Neuron (in vitro differentiated cells): ENCODE data around the gene HIP1R.

Experiments
- H2AFZ ChIP-seq: one replicate; pipeline ENCODE4 v1.6.1; 2013; ENCODE audit warnings: low read depth, mild to moderate bottlenecking, inconsistent platforms, low read length, moderate library complexity
- H3K27me3 ChIP-seq: one replicate; pipeline ENCODE4 v1.6.1; 2013; ENCODE audit warnings: low read length; ENCODE audit not compliant: insufficient read depth
- H3K36me3 ChIP-seq: one replicate; pipeline ENCODE4 v1.6.1; 2013; ENCODE audit warnings: low read length; ENCODE audit not compliant: insufficient read depth
- H3K4me1 ChIP-seq: one replicate; pipeline ENCODE4 v1.6.1; 2013; ENCODE audit warnings: low read length; ENCODE audit not compliant: insufficient read depth
- H3K4me3 ChIP-seq: 2 replicates; pipeline ENCODE4 v1.5.1; 2013; ENCODE audit warnings: mild to moderate bottlenecking, low read length, moderate library complexity
- H3K9me3 ChIP-seq: one replicate; pipeline ENCODE4 v1.6.1; 2013; ENCODE audit warnings: low read length

Gene HIP1R

DNA sequence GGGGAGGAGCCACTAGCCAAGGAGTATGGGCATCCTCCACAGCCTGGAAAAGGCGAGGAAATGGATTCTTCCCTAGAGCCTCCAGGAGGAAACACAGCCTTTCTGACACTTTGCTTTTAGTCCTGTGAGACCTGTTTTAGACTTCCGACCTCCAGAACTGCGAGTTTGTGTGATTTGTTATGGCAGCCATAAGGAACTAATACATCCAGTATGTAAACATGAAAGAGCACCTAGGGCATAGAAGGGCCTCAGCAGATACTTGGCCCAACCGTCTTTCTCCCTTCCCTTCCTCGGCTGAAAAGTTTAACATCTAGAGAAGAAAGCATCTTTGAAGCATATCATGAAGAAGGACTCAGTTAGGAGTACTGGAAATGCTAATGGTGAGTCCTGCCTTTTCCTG is 3.6 kb downstream of the HIP1R start:
- H3K27me3 ChIP-seq: no peaks in the 10 kb centered on the region
- H3K4me3 ChIP-seq: no peak overlapping the region
- peaks cover 51% of the 10 kb centered on the region for H3K4me1 ChIP-seq
- no peaks in the 10 kb centered on the region for H3K9me3 ChIP-seq
- H3K36me3 ChIP-seq: peaks cover 2% of the 10 kb centered on the region
- H2AFZ ChIP-seq: no peak overlapping the region

DNA sequence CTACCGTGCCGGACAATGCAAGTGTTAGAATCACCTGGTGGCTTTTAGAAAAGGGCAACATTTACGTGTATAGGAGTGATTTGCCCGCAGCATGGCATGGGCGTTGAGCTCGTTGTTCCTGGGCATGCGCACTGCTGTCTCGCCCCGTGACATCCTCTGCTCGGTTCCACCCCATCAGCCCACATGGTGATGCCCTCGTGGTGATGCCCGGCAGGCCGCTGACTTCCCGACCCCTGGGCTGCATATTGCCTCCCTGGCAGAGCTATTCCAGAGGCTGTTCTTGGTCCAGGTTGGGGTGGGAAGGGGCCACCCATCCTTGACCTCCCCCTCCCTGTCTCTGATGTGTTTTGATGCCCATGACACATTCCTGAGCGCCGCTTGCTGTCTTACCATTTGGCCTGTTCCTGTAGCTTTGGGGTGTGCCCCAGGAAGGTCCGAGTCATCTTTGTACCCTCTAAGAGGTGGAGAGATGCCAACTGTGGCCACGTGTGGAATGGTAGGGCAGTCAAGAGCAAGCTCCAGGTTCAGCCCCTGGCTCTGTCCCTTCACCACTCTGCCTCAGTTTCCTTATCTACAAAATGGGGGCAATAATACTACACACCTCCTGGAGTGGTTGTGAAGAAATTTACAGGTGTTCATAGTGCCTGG is 4.8 kb downstream of the HIP1R start:
- Histone ChIP-seq H3K27me3 (no peaks in the 10 kb centered on the region), H3K9me3 (no peaks in the 10 kb centered on the region), H2AFZ (no peak overlapping the region), H3K4me1 (peaks cover 43% of the 10 kb centered on the region), H3K4me3 (no peak overlapping the region), H3K36me3 (peaks cover 2% of the 10 kb centered on the region)

DNA sequence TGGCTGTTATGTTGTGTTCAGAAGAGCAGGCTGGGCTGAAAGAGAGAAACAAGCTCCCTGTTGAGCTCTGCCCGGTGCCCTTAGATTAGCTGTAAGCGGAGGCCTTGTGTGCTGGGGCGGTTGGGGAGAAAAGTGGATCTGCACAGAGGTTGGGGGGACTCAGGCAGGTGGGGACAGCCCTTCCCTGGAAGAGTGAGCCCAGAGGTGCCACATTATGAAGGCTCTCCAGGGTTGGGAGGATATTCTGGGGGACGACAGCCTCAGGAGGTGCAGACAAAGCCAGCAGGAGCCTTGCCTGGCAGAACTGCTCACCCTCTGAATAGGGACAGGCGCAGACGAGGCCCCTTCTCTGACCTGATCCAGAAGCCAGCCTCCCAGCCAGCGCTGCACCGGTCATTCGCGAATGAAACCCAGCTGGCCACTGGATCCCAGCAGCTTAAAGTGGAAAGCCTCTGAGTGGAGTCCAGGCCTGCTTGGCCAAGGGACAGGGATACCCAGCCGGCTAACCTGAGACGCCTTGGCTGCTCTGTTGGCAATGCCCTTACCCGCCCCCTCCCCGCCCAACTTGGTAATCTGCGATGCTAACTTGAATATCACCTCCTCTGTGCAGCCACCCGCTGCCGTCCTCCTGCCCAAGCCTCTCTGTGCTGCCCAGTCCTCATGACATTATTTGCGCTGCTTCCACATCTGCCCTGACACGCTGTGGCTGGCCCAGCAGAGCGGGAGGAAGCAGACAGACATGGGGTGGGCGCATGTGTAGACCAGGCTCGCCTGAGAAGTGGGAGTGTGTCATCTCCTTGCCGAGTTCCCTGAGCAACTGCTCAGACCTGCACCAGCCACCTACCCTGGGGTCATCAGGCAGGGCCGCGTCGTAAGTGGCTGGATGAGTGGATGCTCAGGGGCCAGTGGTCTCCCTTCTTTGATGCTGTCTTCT is 5.6 kb downstream of the HIP1R start:
- Histone ChIP-seq H3K9me3 (no peaks in the 10 kb centered on the region), H3K4me1 (peaks cover 43% of the 10 kb centered on the region), H3K4me3 (no peak overlapping the region), H3K27me3 (no peaks in the 10 kb centered on the region), H3K36me3 (peaks cover 2% of the 10 kb centered on the region), H2AFZ (no peak overlapping the region)

DNA sequence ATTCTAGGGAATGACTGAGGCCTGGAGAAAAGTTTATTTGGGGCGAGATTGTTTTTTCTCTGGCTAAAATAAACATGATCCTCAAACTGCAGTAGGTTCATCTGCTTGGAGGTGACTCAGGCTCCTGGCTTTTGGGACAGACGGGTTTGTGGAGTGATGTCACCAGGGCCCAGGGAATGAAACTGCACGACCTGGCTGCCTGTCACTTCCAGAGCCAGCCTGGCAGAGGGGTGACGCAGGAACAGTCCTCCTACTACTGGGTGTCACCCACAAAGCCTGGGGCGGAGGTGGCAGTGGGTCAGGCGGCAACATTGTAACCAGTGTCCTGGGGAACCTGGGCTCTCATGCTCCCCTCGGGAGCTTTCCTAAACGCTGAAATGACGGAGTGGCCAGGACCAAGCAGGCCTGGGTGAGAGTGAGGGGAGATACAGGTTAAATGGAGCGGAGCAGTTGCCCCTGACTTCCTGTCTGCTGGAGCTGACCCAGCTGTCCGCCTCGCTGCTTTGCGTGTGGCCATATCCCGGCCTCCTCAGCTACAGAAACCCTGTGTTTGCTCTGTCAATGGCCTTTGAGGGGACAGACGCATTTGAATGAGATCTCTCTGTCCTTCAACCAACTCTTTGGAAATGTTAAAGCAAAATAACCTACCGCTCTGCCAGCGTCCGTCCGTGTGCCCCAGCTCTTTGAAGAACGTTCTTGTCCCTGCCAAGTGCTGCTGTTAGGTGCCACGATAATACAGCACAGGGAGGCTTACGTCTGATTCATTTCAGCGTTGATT is 6.5 kb downstream of the HIP1R start:
- Histone ChIP-seq H2AFZ (no peak overlapping the region), H3K36me3 (peaks cover 2% of the 10 kb centered on the region), H3K27me3 (no peaks in the 10 kb centered on the region), H3K9me3 (no peaks in the 10 kb centered on the region), H3K4me1 (peaks cover 40% of the 10 kb centered on the region), H3K4me3 (no peak overlapping the region)

DNA sequence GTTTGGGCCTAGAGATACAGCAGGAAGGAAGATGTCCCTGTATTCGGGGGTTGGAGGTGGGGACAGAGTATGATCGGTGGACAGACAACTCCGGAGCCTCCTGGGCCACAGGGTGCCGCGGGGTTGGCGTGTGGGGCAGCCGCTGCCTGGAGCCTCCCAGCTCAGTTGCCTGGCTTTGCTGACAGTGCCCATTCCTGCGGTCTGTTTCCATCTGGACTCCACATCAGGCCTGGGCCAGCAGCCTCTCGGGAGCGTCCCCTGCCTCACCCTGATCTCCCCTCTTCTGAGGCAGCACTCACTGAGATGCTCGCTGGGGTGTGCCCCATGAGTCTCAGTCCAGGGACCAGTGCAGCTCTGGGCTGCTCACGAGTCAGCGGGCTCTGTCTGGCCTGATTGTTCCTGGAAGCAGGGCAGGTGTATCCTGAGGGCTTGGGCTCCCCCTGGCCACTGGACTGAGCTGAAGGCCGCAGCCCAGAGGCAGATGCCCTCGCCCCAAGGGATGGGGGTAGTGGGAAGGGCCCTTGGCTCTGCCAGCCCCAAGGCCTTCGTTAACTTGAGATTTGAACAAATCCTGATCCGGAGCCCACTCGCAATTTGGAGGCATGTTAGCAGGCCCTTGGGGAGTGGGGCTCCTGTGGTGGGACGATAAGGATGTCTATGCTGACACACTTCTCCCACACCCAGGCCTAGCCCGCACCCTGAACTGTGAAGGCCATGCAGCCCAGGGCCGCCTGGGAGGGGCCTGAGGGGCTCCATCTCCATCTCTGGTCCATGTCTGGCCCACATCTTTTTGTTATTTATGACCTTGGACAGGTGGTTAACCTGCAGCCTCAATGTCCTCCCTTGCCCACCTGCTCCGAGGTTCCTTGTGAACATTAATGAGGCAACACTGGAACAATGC is 7.5 kb downstream of the HIP1R start:
- H2AFZ ChIP-seq: no peak overlapping the region
- H3K27me3 ChIP-seq: no peaks in the 10 kb centered on the region
- H3K4me3 ChIP-seq: no peak overlapping the region
- H3K36me3 ChIP-seq: peaks cover 4% of the 10 kb centered on the region
- no peaks in the 10 kb centered on the region for H3K9me3 ChIP-seq
- H3K4me1 ChIP-seq: peaks cover 29% of the 10 kb centered on the region

DNA sequence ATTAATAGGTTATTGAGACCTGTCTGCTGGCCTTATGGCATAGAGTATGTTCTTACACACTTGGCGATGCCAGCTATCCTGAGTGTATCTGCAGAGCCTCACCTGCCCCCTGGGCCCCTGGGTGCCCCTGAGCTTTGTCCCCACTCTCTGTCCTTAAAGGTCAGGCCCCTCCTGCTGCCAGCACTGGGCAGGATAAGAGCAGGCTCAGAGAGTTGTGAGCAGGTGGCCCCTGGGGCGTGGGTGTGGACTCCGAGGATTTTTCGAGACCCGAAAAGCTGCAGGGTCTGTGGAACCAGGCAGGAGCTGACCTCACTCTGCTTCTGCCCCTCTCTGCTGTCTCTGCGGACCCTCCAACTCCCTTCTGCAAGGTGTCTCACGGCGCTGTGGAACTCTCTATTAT is 8.2 kb downstream of the HIP1R start:
- H2AFZ ChIP-seq: no peak overlapping the region
- H3K9me3 ChIP-seq: no peaks in the 10 kb centered on the region
- peaks cover 5% of the 10 kb centered on the region for H3K36me3 ChIP-seq
- H3K4me1 ChIP-seq: peaks cover 26% of the 10 kb centered on the region
- no peak overlapping the region for H3K4me3 ChIP-seq
- H3K27me3 ChIP-seq: no peaks in the 10 kb centered on the region

DNA sequence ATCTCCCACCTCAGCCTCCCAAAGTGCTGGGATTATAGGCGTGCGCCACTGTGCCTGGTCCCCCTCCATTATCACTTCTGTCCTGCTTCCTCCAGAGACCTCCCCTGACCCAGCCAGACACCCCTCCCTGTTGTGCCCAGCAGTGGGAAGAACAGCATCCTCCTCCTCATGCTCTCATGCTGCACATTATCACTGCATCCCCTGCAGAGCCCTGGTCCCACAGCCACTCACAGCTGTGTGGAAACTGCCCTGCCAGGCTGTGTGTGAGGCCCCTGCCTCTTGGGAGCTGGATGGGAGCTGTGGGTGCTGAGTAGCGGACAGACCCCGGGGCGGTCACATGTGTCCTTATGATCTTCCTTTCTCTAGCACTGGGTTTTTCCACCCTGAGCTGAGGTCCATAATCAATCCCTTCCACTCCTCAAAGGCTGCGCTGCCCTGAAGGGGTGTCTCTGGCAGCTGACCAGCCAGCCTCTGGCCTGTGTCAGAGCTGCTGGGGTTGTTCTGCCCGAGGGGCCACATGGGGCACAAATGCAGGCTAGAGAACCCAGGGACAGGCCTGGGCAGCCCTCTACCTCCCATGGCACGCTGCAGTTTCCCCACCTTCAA is 9.2 kb downstream of the HIP1R start:
- Histone ChIP-seq H3K36me3 (peaks cover 5% of the 10 kb centered on the region), H3K4me1 (peaks cover 26% of the 10 kb centered on the region), H2AFZ (no peak overlapping the region), H3K4me3 (no peak overlapping the region), H3K27me3 (no peaks in the 10 kb centered on the region), H3K9me3 (no peaks in the 10 kb centered on the region)

DNA sequence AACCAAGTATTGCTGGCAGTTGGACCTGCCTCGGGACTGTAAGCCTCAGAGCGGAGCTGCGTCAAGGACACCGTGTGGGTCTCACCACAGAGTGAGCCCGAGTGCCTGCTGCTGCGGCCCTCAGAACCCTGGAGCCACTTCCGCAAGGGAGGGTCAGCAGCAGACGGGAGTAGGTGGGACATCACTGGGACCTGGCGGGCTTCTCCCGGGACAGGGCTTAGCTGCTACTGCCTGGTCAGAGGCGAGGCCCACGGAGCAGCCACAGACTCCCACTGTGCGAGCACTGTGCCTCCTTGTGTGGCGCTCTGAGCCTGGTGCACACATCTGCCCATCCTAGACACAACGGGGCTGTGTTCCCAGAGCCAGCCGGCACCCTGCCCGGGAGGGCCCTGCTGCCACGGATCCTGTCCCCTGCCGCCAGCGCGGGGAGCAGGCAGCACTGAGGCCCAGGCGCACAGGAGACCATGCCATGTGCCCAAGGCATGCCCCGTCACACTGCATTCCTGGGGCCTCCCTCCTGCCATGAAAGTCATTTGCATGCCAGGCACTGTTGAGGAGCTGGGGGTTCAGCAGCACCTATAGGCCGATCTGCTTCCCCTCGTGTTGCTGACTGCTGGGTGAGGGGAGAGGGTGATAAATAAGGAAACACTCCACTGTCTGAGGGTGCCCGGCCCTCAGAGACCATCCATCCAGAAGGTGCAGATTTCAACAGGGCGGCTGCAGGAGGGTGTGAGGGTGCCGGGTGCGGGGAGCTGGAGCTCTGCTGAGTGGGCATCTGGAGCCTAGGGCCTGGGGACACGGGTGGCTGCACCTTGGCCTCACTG is 10.0 kb downstream of the HIP1R start:
- Histone ChIP-seq H3K9me3 (no peaks in the 10 kb centered on the region), H3K27me3 (no peaks in the 10 kb centered on the region), H3K4me3 (no peak overlapping the region), H3K4me1 (peaks cover 26% of the 10 kb centered on the region), H2AFZ (no peak overlapping the region), H3K36me3 (peaks cover 2% of the 10 kb centered on the region)

DNA sequence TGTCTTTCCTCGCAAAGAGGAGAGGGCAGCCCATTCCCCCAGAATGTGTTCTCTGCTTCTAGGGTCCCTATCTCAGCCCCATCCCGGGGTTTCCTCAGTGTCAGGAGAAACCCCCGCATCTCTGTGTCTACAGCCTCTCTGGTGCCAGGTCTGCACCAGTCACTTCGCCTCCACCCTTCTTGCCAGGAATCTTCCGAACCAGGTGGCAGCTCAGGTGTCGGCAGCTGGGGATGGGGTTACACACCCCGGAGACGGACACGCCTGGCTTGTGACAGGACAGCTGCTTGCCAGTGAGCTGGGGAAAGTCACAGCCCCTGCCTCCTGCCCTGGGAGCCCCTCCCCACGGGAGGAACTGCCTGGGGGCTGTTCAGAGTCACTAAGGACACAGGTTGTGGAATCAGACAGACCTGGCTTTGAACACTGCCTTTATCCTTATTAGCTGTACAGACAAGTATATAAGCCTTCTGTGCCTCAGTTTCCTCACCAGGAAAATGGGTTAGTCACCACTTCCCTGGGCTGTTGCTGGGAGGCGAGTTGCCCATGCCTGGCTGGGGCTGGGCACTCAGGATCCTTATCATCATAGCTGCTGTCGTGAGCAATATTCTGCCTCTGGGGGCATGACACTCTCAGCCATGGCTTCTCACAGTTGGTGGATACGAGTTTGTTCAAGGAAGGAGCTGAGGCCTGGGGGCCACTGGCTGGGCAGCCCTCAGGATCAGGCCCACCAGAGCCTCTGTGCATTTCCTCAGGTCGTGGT is 10.8 kb downstream of the HIP1R start:
- Histone ChIP-seq H3K27me3 (no peaks in the 10 kb centered on the region), H3K4me3 (no peak overlapping the region), H3K4me1 (peaks cover 20% of the 10 kb centered on the region), H3K36me3 (peaks cover 6% of the 10 kb centered on the region), H3K9me3 (no peaks in the 10 kb centered on the region), H2AFZ (no peak overlapping the region)

DNA sequence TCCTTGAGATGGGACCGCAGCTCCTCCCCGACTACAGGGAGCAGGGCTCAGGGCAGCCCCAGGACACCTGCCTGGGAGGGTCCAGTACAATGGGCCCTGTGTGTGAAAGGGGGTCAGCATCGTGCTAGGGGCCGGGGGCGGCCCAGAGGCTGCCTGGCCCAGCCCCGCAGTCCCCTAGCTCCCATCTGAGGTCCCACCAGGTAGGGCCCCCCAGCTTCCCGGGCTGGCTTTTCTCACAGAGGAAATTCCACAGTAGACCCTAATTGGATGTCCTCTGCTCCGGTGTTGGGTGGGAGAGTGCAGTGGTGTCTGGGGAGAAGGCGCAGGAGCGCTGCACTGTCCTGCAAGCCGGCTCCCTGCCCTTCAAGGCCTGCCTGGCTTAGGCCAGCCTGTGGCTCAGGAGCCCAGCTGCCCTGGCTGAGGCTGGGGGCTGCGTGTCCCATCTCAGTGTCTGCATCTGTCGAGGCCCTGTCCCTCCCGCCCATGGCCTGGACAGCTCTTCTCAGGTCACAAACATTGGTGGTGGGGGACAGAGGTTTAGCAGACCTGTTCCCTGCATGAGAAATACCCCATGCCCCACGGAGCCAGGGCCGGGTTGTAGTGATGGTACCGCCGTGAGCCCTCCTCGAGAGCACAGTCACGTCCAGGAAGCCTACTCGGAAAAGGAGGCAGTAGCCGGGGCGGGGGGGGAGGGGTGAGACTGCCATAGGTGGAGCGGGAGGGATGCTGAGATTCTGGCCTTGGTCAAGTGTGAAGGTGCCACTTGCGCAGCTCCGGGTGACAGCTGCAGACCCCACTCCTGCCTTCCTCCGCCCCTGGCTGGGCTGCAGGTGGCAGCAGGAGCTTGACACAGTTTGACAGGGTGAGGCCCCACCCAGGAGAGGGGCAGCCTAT is 11.6 kb downstream of the HIP1R start:
- Histone ChIP-seq H3K4me3 (no peak overlapping the region), H3K9me3 (no peaks in the 10 kb centered on the region), H3K4me1 (peaks cover 13% of the 10 kb centered on the region), H3K36me3 (peaks cover 7% of the 10 kb centered on the region), H2AFZ (no peak overlapping the region), H3K27me3 (no peaks in the 10 kb centered on the region)
